NCI-H345 (cell line): ENCODE measurements around the gene SCTR.

ENCODE experiments used
- DNase-seq: peaks from one replicate; lab custom pipeline; 2025; lab: John Stamatoyannopoulos, UW

The SCTR gene

DNA sequence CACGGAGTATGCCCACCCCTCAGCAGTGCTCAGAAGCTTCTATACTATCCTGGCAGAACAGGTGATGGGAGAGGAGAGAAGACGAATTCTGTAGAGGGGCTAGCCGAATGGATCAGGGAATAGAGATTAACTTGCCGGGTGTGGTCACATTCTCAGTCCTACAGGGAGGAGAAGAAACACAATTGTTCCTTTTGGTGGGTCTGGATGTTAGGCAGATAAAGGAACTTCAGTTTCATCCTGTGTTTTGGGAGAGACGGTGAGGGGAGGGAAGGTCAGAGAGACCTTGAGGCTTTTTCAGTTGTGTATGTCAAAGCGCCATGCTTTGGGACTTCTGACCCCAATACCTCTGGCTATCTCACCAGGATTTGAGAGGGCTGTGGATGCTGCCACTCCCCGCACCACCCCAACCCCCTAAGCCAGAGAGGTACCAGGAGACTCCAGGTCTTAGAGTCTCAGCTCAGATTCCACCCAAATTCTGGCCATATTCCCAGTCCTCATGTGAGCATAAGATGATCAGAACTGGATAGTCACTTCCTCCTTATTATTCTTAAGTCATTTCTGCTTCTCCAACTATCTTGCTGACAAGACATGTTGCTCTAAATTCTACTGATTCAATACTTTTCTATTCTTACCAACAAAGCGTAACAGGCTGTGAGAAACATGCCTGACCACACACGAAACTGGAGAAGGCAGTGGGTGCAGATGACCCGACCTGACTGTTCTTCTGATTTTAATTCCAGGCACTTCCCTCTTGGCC lies 94.9 kb downstream of the SCTR start:
- no peak for DNase-seq

DNA sequence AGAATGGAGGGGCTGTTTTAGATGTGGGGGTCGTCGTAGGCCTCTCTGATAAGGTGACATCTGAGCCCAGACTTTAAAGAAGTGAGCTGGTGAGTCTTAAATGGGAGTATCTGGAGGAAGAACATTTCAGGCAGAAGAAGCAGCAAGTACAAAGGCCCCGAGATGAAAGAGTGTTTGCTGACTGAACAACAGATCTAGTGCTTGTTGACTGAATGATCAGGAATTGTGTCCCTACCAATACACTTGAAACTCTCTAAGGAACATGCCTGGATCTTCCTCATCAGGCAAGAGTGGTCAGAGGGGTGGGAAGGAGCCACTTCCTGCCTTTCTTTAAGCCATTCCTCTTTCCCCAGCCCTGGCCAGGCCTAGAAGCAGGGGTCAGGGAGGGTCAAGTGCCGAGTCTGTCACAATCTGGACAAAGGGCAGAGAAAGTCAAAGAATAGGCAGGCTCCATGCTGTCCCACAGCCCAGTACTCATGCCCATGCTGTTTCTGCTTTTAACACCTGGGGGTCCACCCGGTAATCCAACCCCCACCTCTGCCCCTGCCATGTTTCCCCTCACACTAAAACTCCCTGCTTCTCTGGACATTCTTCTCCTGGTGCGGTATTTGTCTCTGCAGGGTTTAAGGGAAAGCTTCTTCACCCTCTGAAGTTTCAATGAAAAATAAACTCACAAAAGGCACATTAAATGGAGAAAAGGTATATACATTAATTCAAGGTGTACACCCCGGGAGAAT lies 95.6 kb downstream of the SCTR start:
- no peak for DNase-seq

DNA sequence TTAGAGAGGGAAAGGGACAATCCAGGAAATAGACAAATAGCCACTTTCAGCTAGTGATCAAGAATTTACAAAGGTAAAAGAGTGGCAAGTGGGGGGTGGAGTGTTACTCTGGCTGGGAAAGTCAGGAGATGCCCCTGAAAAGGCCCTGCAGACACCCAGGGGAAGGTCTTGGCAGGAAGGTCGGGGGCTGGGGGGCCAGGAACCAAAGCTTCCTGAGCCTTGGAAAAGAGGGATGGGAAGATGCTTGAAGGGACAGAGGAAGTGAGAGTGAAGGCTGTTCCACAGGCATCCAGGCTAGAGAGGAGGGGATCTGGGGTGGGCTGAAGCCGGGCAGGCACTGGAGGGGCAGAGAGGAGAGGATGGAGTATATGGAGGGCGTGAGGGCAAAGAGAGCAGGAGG lies 96.5 kb downstream of the SCTR start:
- DNase-seq: no peak

DNA sequence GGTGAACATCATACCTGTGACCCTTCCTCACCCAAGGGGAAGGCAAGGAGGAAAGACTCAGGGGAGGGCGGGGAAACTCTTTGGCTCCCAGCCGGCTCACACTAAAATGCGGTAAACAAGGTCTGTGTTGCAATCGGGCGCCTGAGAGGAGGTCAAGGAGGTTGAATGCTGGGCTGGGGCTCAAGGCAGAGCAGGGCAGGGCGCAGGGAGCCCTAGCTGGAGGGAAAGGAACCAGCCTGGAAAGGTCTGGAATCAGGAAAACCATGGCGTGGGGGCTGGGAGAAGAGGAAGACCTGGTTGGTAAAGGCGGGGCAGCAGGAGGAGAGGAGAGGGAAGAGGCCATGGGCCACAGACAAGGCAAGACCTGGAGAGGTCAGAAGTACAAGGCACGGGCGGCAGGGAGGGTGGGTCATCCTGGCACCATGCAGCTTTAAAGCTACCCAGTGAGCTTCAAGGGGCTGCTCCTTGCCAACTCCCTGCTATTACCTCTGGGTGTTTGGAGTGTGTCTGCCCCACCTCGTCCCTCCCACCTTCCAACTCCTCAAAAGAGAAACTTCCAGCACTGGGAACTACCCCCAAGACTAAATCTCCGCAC lies 97.4 kb downstream of the SCTR start:
- no peak for DNase-seq

DNA sequence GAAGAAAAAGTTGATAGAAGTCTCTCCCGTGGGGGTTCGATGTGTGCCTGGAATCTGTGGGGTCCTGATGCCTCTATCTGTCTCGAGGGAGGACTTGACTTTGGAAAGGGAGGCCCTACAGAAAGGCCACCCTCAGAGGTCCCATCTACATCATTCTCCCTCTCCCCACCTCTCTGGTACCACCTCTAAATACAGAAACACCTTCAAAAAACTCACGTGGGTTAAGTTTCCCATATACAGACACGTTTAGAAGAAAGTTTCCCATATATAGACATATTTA lies 97.9 kb downstream of the SCTR start:
- DNase-seq: no peak

DNA sequence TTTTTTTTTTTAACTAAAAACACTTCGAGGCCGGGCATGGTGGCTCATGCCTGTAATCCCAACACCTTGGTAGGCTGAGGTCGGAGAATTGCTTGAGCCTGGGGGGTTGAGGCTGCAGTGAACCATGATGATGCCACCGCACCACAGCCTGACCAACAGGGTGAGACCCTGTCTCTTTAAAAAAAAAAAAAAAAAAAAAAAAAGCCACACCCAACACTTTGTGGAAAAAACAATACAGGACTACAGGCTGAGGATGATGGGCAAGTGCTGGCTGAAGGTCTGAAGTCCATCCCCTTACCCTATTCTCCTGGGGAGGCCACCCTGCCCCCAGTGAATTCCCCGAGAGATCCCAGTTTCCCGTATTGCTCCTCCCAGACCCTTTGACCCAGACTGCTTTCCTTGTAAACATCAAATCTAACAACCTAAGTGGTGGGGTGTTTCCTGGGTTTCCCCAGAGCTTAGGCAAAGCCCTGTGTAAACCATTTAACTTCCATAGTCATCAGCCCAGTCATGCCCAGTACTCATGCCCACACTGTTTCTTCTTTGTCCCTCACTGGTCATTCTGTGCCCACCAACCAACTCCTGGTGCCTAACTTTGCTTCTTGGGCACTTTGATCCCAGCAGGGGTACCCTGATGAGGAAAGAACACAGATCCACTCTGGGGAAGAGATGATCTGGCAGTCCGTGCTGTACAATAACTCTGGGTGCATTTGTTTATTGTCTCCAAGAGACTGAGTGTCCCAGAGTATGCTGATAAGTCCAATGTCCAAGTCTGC lies 98.5 kb downstream of the SCTR start:
- no peak for DNase-seq

DNA sequence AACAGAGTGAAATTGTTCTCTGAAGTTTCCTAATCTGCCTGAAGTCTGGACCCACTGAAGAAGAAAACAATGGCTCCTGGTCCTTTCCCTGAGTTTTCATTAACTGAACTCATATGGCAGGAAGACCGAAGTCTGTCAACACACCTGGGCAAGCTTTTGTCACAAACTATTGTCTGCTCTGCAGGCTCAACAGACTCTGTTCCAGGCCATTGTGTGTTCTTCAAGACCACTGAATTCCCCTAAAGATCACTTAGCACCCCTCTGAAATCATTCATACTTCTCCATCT lies 99.2 kb downstream of the SCTR start:
- no peak for DNase-seq

DNA sequence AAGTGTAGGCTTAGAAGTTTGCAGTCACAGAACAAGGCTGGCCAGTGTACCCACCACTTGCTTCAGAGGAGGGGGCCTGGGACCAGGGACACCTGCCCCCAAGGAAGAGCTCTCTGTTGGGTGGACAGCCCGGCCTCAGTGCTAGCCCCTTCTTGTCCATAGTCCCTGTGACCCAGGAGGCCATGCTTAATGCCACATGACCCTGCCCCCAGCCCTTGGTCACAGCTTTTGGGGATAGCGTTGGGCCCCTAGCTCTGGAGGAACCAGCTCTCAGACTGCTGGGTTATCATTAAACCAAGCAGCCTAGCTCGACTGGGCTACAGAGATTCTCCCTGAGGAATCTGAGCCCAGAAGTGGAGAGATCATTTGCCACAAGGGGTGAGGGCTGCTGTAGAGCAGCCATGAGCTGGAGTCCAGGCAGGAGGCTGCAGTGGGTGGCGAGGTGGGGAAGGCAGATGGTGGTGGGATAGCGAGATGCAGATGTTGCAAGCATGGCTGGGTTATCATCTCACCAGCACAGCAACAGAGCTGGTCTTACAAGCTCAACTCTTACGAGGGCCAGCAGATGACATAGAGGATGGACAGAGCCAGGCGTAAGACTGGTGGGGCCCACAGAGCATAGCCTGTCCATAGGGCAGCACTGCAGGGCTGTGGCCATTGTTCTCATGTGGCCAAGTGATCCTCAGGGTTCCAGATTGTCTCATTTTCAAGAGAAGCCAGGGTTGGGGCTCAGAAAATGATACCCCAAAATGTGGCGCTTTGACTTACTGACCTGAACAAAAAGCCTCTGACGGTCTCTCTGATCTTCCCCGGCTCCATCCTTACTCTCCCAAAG lies 99.8 kb downstream of the SCTR start:
- DNase-seq: no peak

DNA sequence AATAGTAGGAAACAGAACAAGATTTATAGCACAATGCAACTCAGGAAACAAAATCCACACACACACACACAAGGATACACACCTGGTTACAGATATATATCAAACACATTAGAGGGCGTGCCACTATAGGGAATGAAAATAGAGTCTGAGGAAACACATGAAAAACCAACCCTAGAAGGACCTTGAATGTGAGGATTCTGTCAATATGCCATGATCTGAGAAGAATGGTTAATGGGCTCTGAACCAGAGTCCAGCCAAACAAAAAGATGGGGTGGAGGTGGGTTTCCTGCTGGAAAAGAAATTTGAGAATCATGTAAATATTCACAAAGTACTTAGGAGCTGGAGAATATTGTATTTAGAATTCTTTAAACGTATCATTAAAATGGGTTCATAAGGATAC lies 100.5 kb downstream of the SCTR start:
- no peak for DNase-seq

DNA sequence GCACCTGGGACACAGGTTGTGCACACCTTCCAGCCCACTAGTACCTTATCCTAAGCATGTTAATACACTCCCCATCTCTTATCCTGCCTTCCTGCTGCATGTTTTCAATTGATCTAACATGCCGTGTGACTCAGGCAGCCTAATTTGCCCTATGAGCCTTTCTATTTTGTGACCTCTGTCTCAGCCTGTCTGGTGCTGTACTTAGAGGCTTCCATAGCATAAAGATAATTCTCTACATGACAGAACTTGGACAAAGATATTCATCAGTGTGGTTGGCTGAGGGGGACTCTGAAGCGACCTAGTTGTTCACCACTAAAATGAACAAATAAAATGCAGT lies 101.2 kb downstream of the SCTR start:
- no peak for DNase-seq

DNA sequence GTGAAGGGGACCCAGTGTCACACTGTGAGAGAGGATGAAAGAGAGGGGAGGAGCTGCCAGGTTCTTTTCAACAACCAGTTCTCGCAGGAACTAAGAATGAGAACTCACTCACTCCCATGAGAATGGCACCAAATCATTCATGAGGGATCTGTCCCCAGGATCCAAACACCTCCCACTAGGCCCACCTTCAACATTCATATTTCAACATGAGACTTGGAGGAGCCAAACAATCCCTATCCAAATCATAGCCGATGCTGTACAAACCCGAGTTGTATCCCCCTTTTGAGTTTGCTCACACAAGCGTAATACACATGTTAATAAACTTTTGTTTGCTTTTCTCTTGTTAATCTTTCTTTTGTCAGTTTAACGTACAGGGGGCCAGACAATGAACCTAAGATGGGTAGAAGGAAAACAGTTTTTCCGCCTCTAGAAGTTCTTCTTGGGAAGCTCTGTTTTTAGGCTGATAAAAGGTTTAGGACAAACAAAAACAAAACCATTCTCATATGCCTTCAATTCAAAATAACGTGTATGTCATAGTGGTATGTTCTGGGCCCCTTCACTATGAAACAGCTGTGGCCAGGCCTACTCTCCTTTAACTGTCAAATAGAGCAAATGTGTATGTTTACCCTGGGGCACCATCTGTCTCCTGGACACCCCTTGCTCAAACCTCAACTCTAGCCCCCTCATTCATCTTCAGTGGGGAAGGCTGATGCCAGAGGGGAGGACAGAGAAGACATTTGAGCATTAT lies 101.7 kb downstream of the SCTR start:
- DNase-seq: no peak

DNA sequence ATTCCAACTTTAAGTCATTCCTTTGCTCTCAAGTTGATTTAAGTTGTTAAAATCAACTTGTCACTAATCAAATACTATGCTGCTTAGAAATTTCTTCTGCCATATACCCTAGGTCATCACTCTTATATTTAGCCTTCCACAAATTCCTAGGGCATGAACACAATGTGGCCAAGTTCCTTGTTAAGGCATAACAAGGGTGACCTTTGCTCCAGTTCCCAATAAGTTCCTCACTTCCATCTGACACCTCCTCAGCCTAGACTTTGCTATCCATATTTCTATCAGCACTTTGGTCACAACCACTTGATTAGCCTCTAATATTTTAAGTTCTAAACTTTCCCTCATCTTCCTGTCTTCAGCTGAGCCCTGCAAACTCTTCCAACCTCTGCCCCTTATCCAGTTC lies 102.5 kb downstream of the SCTR start:
- DNase-seq: no peak

DNA sequence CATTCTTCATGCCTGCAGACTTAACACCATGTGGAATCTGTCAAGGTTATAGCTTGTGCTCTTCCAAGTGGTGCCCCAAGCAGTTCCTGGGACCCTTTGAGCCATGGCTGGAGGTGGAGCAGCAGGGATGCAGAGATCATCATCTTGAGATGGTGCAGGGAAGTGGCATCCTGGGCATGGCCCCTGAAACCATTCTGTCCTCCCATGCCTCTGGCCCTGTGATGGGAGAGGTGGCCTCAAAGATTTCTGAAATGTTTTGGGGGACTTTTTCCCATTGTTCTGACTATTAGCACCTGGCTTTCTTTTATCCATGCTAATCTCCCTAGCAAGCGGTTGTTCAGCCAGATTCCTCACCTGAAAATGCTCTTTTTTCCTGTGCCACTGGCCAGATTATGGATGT lies 103.0 kb downstream of the SCTR start:
- DNase-seq: no peak

DNA sequence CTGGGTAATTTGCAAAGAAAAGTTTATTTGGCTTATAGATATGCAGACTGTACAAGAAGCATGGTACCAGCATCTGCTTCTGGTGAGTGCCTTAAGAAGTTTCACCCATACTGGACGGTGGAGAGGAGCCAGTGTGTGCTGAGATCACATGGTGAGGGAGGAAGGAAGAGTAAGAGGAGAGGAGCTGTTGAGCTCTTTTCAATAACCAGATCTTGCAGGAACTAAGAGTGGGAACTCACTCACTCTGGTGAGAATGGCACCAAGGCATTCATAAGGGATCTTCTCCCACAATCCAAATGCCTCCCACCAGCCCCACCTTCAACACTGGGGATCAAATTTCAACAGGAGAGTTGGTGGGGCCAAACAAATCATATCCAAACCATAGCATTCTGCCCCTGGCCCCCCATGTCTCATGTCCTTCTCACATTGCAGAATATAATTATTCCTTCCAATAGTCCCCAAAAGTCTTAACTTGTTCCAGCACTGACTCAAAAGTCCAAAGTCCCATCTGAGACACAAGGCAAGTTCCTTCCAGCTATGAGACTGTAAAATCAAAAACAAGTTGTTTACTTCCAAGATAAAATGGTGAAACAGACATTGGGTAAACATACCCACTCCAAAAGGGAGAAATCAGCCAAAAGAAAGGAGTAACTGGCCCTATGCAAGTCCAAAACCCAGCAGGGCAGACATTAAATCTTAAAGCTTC lies 104.3 kb downstream of the SCTR start:
- no peak for DNase-seq

DNA sequence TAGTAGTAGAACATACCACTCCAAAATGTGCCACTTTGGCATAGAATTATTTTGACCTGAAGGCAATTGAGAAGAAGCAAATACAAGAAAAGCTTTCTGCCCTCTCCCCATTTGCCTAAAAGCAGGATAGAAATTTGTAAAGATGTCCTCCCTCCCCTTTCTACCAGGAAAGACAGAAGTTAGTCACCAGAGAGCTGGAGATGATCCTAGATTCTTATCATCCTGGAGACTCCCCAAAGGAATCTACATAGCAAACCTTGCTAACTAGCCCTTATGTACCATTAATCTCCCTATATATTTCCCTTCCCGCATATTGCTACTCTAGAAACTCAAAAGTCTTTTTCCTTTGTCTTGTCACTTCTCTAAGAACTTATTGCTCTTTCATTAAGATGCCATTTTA lies 105.2 kb downstream of the SCTR start:
- DNase-seq: no peak

DNA sequence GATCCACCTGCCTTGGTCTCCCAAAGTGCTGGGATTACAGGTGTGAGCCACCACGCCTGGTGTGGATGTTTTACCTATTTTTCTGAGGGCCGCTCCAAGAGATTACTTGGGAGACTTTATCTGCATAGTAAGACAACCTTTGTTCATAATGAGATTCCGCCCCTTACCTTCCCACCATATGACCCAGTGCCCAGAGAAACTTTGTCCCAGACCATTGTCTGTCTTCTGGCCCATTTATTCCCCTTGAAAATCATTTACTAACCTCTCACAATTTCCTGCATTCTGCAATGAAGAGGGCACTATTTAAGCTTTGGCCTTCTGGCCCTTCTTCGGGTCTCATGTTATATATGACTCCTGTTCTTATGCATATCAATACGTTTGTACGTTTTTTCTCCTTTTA lies 106.4 kb downstream of the SCTR start:
- no peak for DNase-seq

DNA sequence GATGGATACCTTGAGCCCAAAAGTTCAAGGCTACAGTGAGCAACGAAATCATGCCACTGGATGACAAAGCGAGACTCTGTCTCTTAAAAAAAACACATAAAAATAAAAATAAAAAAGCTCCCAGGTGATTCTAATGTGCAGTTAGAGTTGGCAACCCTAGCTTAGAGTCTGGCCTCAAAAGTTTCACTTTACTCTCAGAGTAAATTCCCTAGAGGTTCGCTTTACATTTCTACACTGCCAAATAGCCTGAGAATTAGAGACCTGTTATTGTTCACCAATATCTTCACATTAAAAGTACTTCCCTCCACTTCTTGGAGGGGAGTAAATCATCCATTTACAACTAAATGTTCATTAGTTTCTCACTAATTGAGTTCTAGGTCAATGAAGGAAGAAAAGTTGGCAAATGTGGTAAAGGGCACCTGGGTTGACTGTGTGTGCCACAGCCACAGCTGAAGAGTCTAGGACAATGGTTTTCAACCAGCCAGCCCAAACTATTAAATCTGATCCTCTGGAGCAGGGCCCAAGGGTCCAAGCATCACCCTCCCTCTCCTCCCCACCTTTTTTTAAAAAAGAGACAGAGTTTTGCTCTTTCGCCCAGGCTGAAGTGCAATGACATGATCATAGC lies 107.9 kb downstream of the SCTR start:
- DNase-seq: no peak

DNA sequence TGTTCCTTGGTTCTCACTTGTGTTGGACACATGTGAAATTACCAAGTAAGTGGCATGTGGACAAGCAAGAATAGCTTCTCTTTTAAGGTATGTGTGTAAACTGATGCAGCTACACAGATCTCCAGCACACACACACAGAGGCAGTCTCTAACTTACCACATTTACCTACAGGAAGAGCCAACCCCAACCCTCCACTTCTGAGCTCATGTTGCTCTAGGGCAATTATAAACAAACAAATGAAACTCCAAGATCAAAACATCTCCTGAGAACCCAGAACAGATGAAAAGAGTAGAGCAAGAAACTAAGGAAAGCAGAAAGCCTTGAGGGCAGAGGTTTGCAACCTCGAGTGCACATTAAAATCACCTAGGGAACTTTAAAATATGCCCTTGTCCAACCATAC lies 108.7 kb downstream of the SCTR start:
- DNase-seq: no peak

DNA sequence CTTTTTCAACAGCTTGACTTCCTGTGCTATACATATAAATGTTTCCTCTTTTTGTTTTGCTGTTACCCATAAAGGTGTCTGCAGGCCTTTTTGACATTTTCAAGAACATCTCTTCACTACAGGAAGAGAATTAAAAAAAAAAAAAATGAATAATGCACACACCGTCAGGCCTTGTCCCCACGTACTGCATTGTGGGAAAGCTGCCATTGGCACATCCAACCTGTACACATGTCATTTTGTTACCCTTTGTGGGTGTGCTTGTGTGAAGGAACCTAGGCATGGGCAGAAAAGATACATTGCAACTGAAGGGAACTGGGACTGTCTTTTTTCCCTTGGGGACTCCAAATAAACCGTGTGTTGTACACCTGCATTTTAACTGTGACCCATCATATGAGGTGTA lies 109.4 kb downstream of the SCTR start:
- no peak for DNase-seq

DNA sequence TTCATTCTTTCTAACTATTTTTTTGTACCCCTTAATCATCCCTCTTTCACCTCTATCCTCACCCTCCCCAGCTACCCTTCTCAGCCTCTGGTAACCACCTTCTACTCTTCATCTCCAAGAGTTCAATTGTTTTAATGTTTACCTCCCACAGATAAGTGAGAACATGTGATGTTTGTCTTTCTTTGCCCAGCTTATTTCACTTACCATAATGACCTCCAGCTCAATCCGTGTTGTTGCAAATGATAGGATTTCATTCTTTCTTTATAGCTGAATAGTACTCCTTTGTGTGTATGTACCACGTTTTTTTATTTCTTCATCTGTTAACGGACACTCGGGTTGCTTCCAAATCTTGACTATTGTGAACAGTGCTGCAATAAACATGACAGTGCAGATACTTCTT lies 114.8 kb downstream of the SCTR start:
- DNase-seq: peak; percentile 24

DNA sequence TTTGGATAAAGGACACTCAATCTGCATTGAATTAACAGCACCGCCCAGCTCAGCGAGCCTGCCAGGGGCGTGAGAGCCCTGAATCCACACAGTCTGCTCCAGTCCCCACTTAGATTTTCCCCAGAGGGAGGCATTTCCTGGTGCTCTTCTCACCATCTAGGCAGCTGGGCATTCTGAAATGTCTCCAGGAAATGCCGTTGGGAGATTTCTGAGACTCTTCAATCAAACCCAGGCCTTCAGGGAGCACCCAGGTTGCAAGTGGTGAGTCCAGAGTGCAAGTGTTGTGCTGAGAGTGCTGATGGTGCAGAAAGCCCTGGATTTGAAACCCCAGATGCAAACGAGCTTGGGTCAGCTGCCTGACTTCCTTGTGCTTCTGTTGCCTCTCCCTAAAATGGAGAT lies 116.1 kb downstream of the SCTR start:
- DNase-seq: peak; percentile 4
